ENCODE results near the gene MLLT10.

The MLLT10 gene

GRCh38 chr10:21744223-21744622 is 210.2 kb downstream of the MLLT10 start:
- TF ChIP-seq POU6F1 (CRISPR knock-in tag; IDR thresholded peaks at IDR 0.05; ENCODE audit: borderline replicate concordance, low read depth) (no peak), PPARA (CRISPR knock-in tag; IDR thresholded peaks at IDR 0.05; ENCODE audit: borderline replicate concordance) (no peak), TCF4 (CRISPR knock-in tag; IDR thresholded peaks at IDR 0.05; ENCODE audit: borderline replicate concordance) (no peak), SNAI2 (CRISPR knock-in tag; IDR thresholded peaks at IDR 0.05) (no peak), ARNTL (CRISPR knock-in tag; IDR thresholded peaks at IDR 0.05; ENCODE audit: borderline replicate concordance, low read depth) (no peak), ZNF565 (CRISPR knock-in tag; conservative IDR thresholded peaks at IDR 0.05; ENCODE audit: low read depth) (no peak), GLIS3 (CRISPR knock-in tag; IDR thresholded peaks at IDR 0.05) (no peak), ISL1 (CRISPR knock-in tag; IDR thresholded peaks at IDR 0.05) (no peak), ZNF8 (CRISPR knock-in tag; IDR thresholded peaks at IDR 0.05) (no peak), ESRRG (CRISPR knock-in tag; IDR thresholded peaks at IDR 0.05) (no peak), TOX (CRISPR knock-in tag; IDR thresholded peaks at IDR 0.05; ENCODE audit: borderline replicate concordance) (no peak), CSDC2 (CRISPR knock-in tag; IDR thresholded peaks at IDR 0.05) (no peak), PATZ1 (CRISPR knock-in tag; IDR thresholded peaks at IDR 0.05; ENCODE audit: borderline replicate concordance) (no peak), BACH2 (CRISPR knock-in tag; IDR thresholded peaks at IDR 0.05; ENCODE audit: borderline replicate concordance) (no peak), ZFP3 (CRISPR knock-in tag; IDR thresholded peaks at IDR 0.05) (no peak), CSRNP3 (CRISPR knock-in tag; IDR thresholded peaks at IDR 0.05) (no peak), RARB (CRISPR knock-in tag; IDR thresholded peaks at IDR 0.05) (no peak)
- TF ChIP-seq, protein P1, sequence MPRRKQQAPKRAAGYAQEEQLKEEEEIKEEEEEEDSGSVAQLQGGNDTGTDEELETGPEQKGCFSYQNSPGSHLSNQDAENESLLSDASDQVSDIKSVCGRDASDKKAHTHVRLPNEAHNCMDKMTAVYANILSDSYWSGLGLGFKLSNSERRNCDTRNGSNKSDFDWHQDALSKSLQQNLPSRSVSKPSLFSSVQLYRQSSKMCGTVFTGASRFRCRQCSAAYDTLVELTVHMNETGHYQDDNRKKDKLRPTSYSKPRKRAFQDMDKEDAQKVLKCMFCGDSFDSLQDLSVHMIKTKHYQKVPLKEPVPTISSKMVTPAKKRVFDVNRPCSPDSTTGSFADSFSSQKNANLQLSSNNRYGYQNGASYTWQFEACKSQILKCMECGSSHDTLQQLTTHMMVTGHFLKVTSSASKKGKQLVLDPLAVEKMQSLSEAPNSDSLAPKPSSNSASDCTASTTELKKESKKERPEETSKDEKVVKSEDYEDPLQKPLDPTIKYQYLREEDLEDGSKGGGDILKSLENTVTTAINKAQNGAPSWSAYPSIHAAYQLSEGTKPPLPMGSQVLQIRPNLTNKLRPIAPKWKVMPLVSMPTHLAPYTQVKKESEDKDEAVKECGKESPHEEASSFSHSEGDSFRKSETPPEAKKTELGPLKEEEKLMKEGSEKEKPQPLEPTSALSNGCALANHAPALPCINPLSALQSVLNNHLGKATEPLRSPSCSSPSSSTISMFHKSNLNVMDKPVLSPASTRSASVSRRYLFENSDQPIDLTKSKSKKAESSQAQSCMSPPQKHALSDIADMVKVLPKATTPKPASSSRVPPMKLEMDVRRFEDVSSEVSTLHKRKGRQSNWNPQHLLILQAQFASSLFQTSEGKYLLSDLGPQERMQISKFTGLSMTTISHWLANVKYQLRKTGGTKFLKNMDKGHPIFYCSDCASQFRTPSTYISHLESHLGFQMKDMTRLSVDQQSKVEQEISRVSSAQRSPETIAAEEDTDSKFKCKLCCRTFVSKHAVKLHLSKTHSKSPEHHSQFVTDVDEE (CRISPR knock-in tag; IDR thresholded peaks at IDR 0.05): no peak
- TF ChIP-seq, protein P2, sequence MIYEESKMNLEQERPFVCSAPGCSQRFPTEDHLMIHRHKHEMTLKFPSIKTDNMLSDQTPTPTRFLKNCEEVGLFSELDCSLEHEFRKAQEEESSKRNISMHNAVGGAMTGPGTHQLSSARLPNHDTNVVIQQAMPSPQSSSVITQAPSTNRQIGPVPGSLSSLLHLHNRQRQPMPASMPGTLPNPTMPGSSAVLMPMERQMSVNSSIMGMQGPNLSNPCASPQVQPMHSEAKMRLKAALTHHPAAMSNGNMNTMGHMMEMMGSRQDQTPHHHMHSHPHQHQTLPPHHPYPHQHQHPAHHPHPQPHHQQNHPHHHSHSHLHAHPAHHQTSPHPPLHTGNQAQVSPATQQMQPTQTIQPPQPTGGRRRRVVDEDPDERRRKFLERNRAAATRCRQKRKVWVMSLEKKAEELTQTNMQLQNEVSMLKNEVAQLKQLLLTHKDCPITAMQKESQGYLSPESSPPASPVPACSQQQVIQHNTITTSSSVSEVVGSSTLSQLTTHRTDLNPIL (CRISPR knock-in tag; IDR thresholded peaks at IDR 0.05; ENCODE audit: low read depth): no peak
- ATAC-seq: no peak

DNA sequence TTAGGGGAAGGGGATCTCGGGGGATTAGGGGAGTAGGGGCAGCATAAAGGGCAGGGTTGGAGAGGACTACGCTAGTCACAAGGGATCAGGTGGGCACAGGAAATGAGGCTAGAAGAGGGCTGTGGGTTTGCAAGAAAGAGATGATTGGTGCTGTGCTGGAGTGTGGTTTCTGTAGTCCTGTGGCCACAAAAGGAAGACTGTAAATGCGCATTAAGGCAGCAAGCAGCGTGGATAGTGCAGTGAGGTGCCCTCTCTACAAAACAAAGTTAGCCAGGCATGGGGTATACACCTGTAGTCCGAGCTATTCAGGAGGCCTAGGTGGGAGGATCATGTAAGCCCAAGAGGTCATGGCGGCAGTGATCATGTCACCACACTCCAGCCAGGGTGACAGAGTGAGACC is 212.1 kb downstream of the MLLT10 start:
- no peak for ATAC-seq
- TF ChIP-seq POU6F1 (CRISPR knock-in tag; IDR thresholded peaks at IDR 0.05; ENCODE audit: borderline replicate concordance, low read depth) (no peak), ZC3H10 (CRISPR knock-in tag; IDR thresholded peaks at IDR 0.05) (no peak), BACH2 (CRISPR knock-in tag; IDR thresholded peaks at IDR 0.05; ENCODE audit: borderline replicate concordance) (no peak), PATZ1 (CRISPR knock-in tag; IDR thresholded peaks at IDR 0.05; ENCODE audit: borderline replicate concordance) (no peak), RARB (CRISPR knock-in tag; IDR thresholded peaks at IDR 0.05) (no peak), ZNF8 (CRISPR knock-in tag; IDR thresholded peaks at IDR 0.05) (no peak), CSRNP3 (CRISPR knock-in tag; IDR thresholded peaks at IDR 0.05) (no peak), ZFP30 (CRISPR knock-in tag; IDR thresholded peaks at IDR 0.05) (no peak), SNAI2 (CRISPR knock-in tag; IDR thresholded peaks at IDR 0.05) (no peak), ISL1 (CRISPR knock-in tag; IDR thresholded peaks at IDR 0.05) (no peak), TCF4 (CRISPR knock-in tag; IDR thresholded peaks at IDR 0.05; ENCODE audit: borderline replicate concordance) (no peak)
- TF ChIP-seq, protein P1 (CRISPR knock-in tag; IDR thresholded peaks at IDR 0.05): no peak
